GM18526 (cell line): ENCODE data around the gene JAKMIP1.

Experiments
- POLR2A ChIP-seq: IDR thresholded peaks from 3 replicates; pipeline ENCODE4 v1.6.1; 2011; ENCODE audit not compliant: insufficient read length; ENCODE audit errors: extremely low read depth

Gene JAKMIP1

GRCh38 chr4:6079965-6080364 lies 120.4 kb downstream of the JAKMIP1 start:
- no peak for TF ChIP-seq POLR2A

GRCh38 chr4:6078560-6078959 lies 121.8 kb downstream of the JAKMIP1 start:
- no peak for TF ChIP-seq POLR2A

- TF ChIP-seq POLR2A = no peak
These were observed 124.0 kb downstream of the JAKMIP1 start for GRCh38 chr4:6076391-6076790.

- no peak for TF ChIP-seq POLR2A
These were observed 125.6 kb downstream of the JAKMIP1 start for GRCh38 chr4:6074758-6075157.

- no peak for TF ChIP-seq POLR2A
These were observed 128.2 kb downstream of the JAKMIP1 start for GRCh38 chr4:6071959-6072720.

GRCh38 chr4:6071191-6071958 lies 129.0 kb downstream of the JAKMIP1 start:
- no peak for TF ChIP-seq POLR2A

- TF ChIP-seq POLR2A = no peak
These were observed 130.3 kb downstream of the JAKMIP1 start for GRCh38 chr4:6069845-6070709.

- TF ChIP-seq POLR2A = no peak
These were observed 131.4 kb downstream of the JAKMIP1 start for GRCh38 chr4:6068986-6069385.

GRCh38 chr4:6065934-6066590 lies 134.3 kb downstream of the JAKMIP1 start:
- TF ChIP-seq POLR2A = no peak

- TF ChIP-seq POLR2A = no peak
These were observed 135.2 kb downstream of the JAKMIP1 start for GRCh38 chr4:6065166-6065565.

GRCh38 chr4:6064383-6064782 lies 136.0 kb downstream of the JAKMIP1 start:
- no peak for TF ChIP-seq POLR2A

- no peak for TF ChIP-seq POLR2A
These were observed 136.7 kb downstream of the JAKMIP1 start for GRCh38 chr4:6063684-6064083.

- TF ChIP-seq POLR2A = no peak
These were observed 138.2 kb downstream of the JAKMIP1 start for GRCh38 chr4:6062133-6062532.

- no peak for TF ChIP-seq POLR2A
These were observed 141.0 kb downstream of the JAKMIP1 start for GRCh38 chr4:6059375-6059805.
